GM13977 (cell line): ENCODE data around the gene DLX2.
A peak's percentile ranks its signal among the peaks of the same experiment; 100 is the strongest.
"Not testable (repeated sequence)": the region's sequence is repeated elsewhere in the genome, so short reads cannot be mapped to it uniquely, and the experiment has no call there.

Experiments
- DNase-seq: peaks from one replicate; pipeline ENCODE4 v3.0.0; 2012; ENCODE audit warnings: low spot score
- CTCF ChIP-seq: IDR thresholded peaks from 2 replicates; pipeline ENCODE4 v1.5.1; 2012; ENCODE audit warnings: mild to moderate bottlenecking, control low read depth; ENCODE audit not compliant: insufficient read depth; ENCODE audit errors: extremely low read depth, missing control alignments
- in situ Hi-C: fragments of 300-500 bp; cut with MboI; formaldehyde crosslinking; loops from one replicate; pipeline ENCODE4 v1.12.0; 2022; ENCODE audit warnings: low sequenced_read_pairs, low pct_unique_long_range_greater_than_20kb, mixed read lengths, inconsistent platforms; ENCODE audit not compliant: unreplicated experiment

Gene DLX2

GRCh38 chr2:172102391-172103359 lies at the start of gene DLX2:
TSS of gene DLX2 (minus strand) at chr2:172102900. CDS start at chr2:172102538, 362 bp downstream.
- DNase-seq: peak; percentile 91
- in situ Hi-C loops: loop anchor here (10.0 to 25.0 kb wide), 2 partner anchors 398 to 515 kb away; no protein-coding TSS in a partner anchor
- no peak for TF ChIP-seq CTCF

GRCh38 chr2:172147944-172148650 lies 45.4 kb upstream of the DLX2 start:
- no peak for DNase-seq
- no peak for TF ChIP-seq CTCF
- in situ Hi-C loops: no loop called here

GRCh38 chr2:172143817-172144216 lies 41.1 kb upstream of the DLX2 start:
- TF ChIP-seq CTCF: no peak
- in situ Hi-C loops: no loop called here
- no peak for DNase-seq

GRCh38 chr2:172138727-172139126 lies 36.0 kb upstream of the DLX2 start:
- in situ Hi-C loops: not testable (repeated sequence)

GRCh38 chr2:172137943-172138342 lies 35.2 kb upstream of the DLX2 start:
- no peak for TF ChIP-seq CTCF
- in situ Hi-C loops: no loop called here
- DNase-seq: no peak

More at GRCh38 chr2:172138727-172139126, 36.0 kb upstream of the DLX2 start:
- not testable (repeated sequence) for DNase-seq

GRCh38 chr2:172137109-172137508 lies 34.4 kb upstream of the DLX2 start:
- no peak for TF ChIP-seq CTCF
- no peak for DNase-seq
- in situ Hi-C loops: no loop called here
